GM19467 (cell line): Measurements from ENCODE around the gene FRMPD4.

ENCODE experiments used
- ATAC-seq: cut with Tn5 transposase; IDR thresholded peaks from one replicate; pipeline ENCODE4 v1.9.1; 2021; ENCODE audit warnings: mild to moderate bottlenecking, moderate library complexity; ENCODE audit not compliant: unreplicated experiment

The FRMPD4 gene

DNA sequence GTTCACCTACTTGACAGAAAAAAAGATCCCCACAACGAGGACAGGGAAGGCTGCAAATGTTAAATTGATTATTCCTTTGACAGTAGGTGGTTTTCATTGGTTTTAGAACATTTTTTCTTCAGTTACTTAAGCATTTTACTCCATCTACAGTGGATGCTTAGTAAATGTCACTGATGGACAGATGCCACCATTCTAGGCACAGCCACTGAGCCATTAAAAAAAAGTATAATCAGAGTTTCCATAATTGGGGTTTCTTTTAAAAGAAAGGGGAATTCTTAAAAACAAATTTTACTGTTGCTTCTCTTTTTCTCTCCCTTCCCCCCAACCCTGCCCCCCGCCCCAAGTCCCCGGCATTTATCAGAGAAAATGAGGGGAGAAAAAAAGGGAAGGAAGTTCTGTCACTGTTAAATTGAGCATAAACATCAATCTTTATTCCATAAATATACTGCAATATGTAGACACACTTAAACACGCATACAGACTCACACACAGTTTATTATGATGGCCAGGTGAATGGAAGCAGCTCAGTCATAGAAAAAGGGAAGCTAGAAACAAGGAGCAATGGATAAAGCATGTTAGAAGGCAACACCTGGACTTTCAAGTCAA lies 573.3 kb downstream of the FRMPD4 start:
- ATAC-seq = no peak

DNA sequence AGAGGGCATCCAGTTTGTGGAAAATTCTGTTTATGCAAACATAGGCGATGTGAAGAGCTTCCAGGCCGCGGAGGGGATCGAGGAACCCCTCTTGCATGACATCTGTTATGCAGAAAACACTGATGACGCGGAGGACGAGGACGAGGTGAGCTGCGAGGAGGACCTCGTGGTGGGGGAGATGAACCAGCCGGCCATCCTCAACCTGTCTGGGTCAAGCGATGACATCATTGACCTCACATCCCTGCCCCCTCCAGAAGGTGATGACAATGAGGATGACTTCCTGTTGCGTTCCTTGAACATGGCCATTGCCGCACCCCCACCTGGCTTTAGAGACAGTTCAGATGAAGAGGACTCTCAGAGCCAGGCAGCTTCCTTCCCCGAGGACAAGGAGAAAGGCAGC lies 578.3 kb downstream of the FRMPD4 start:
- ATAC-seq = no peak

DNA sequence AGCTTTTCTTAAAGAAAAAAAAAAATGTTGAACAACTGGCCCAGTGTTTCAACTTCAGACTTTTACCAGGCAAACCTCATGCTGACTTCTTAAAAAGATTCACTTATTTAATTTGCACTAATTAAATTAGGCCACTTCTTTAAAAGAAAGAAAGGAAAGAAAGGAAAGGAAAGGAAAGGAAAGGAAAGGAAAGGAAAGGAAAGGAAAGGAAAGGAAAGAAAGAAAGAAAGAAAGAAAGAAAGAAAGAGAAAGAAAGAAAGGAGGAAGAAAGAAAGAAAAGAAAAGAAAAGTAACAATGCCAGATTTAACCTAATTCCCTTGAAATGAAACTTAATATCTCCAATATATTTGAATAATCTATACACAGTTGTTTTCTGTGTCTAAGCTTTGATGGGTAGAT lies 581.6 kb downstream of the FRMPD4 start:
- ATAC-seq = no peak

DNA sequence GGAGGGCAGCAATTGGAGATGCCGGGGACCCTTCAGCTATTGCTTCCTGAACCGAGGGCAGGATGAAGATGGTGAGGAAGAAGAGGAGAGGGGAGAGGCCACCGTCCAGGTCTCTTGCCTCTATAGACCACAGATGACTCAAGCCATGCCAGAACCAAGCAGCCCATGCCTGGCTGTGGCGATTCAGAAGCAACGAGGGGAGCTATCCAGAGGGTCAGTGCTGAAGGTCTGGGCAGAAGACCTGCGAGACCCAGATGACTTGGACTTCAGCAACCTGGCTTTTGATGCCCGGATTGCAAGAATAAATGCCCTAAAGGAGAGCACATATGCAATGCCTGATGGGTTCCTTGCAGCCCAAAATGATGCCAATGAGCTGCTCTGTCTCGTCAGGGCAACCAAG lies 582.8 kb downstream of the FRMPD4 start:
- ATAC-seq = no peak

DNA sequence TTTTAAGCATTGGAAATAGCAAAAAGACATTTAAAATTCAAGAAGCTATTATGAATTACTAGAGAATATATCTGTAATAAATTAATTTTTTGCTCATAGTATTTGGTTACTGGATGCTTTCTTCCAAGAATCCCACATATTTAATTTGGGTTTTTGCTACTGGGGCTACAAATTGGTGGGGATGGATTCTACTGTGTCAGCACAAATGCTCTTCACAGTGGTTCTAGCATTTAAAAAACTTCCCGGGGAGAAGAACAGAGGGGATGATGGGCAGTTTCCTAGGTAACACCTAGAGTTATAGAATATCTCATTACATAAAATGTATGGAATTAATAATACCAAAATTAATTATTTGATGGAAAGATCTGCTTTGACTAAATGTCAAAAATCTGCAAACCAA lies 584.0 kb downstream of the FRMPD4 start:
- no peak for ATAC-seq

DNA sequence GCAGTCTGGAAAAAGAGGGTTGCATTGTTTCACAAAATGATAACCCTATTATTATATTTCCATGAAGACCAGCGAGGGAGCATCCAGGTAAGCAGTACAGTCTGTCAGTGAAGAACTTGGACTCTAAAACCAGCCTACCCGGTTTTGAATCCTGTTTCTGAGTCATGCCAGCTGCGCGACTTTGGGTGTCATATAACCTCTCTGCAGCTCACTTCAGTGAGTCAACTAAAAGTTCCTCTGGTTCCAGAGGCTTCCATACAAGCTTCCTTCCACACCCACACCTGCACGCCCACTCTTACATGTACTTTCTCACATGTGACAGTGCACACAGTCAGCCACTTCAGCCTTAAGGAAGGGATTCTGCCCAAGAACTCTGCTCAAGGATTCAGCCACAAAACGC lies 603.1 kb downstream of the FRMPD4 start:
- ATAC-seq = no peak

DNA sequence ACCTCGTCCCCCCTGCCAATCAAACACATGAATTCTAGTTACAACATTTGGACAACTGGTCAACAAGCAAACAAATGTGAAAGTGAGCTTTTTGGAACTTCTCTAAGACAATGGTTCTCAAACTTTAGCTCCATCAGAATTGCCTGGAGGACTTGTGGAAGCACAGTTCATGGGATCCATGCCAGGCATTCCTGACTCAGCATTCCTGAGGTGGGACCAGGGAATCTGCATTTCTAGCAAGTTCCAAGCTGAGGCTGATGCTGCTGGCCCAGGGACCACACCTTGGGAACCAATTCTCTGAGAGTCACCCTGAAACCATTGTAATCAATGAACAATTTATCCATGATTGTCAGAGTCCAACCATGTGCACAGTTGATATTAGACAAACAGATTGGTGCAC lies 609.2 kb downstream of the FRMPD4 start:
- ATAC-seq = no peak

DNA sequence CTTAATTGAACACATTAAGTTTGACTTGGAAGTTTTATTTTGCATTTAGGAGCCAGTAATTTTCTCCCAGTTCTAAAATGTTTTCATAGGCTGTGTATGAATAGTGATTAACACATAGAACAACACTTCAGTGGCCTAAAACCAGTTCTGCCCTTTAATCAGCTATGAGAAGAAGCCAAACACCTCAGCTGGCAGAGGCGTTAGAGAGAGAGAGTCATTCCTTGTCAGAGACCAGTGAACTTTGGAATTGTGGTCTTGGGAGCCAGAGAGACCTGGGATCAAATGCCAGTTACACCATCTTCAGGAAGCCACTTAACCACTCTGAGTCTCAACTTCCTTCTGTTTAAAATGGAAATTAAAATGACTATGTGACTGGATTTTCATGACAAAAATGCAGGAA lies 613.6 kb downstream of the FRMPD4 start:
- no peak for ATAC-seq

DNA sequence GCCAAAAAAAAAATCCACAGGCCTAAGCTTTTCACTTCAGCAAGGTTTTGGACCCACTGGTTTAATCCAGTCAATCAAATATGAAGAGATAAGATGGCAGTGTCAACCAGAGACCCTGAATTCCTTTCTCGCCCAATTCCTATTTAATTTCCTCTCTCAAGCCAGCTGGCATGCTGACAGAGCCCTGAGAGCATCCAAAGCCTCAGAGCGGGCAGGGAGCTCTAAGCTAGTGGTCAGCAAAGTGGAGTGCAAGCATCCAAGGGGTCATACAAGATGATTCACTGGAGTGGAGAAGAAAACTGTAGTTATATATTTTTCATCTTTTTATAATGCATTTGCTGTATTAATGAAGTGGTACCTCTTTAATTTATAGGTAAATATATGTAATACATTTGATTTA lies 615.1 kb downstream of the FRMPD4 start:
- ATAC-seq = no peak

DNA sequence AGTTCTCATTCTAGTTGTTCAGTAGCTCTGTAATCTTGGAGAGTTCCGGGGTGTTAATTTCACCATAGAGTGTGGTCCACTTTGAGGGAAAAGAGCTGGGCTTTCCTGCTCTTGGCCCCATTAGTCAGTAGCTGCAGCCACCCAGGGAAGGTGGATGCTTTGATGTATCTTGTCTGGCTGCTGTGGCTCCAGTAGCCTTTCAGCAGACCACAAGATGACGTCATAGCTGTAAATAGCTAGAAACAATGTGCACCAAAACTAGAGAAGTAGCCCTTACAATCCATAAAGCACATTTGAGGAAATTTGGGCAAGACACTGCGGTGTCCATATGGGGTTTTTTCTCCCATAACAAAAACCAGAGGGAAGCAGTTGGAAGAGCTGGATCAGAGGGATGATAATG lies 620.0 kb downstream of the FRMPD4 start:
- no peak for ATAC-seq

DNA sequence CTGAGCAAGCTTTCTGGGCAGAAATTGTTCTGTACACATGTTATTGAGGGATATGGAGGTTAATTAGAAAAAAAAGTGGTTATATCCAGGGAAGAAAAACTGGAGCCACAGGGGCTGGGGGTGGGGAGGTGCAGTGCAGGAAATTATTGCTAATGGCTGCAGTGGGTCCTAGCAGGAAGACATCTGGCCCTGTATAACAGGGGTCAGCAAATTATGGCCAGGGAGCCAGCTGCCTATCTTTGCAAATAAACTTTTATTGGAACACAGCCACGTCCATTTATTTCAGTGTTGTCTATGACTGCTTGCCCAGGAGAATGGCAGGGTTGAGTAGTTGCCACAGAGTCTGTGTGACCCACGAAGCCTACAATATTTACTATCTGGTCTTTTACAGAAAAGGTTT lies 629.6 kb downstream of the FRMPD4 start:
- no peak for ATAC-seq

DNA sequence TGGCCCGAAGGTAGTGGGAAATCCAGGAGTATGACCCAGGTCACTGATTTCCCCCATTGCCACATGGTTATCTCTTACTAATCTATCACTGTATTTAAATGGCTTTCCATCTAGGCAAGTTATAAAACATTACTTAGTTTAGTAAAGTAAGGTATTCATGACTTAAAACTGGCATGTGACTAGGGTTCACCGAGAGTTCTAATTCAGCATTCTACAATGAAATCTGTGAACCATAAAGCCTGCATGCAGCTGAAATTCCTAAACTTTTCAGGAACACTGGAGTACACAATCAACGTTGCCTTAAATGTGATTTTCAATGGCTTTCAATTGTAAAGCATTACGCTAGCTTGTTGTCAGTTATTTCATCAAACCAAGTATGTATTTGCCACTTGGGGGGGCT lies 630.2 kb downstream of the FRMPD4 start:
- ATAC-seq = no peak

DNA sequence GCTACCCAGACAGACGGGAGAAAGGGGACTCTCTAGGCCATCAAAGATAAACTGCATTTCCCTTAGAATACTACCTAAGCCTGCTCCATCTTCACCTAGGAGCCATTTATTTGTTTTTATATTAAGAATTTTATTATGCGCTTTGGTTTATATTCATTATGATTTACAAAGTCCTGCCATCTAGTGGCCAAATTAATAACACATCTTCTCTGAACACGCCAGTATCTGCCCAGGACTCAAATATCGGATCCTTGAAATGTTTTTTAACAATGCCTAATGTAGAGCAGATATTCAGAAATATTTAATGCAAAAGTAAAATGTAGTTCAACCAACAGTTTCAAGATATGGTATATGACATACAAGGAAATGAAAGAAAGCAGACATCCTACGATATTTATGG lies 632.2 kb downstream of the FRMPD4 start:
- ATAC-seq = no peak

DNA sequence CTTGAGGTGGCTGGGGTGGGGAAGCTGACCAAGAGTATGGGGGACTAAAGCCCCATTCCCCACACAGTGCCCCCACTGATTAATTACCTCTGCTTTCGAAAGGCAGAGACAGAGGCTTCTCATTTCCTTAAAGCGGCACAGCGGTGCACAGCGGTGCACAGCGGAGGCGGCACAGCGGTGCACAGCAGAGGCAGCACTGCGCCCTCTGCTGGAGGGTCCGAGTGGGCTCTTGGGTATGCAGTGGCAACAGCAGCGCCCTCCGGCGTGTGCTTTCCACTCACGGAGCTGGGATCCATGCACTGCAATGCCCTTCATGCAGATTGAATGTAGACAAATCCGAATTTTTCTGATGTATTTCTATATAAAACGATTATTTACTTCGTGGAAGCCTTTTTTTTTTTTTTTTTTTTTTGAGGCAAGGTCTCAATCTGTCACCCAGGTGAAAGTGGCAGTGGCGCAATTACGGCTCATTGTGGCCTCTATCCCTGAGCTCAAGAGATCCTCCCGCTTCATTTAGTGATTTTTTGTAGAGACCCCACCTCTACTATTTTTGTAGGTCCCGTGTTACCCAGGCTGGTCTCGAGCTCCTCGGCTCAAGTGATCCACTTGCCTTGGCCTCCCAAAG lies 633.3 kb downstream of the FRMPD4 start:
- peak; percentile 96 for ATAC-seq
